IMR-90 (cell line): ENCODE results near the gene DENND1B. TPM values are rescaled to one million over a fixed set of nuclear protein-coding genes. Genes with fewer than 3 reads are reported as not detected.
A peak's percentile ranks its signal among the peaks of the same experiment; 100 is the strongest.

Experiments
- ATAC-seq: fragments of 200-7000 bp; cut with Tn5 transposase; 2 replicates; pipeline ENCODE4 v1.9.1; 2020; ENCODE audit warnings: low read depth, mild to moderate bottlenecking, moderate library complexity
- BruUV-seq: library from RNA; stranded (reverse); fragments of 400-500 nt; replicated peaks from 2 replicates; lab custom pipeline; 2021; lab: Mats Ljungman, UMichigan
- CTCF ChIA-PET: fragments of 300-600 bp; formaldehyde crosslinking; extraction: SDS; loops from one replicate; lab custom pipeline; 2021; ENCODE audit warnings: antibody characterized with exemption; lab: Yijun Ruan, JAX
- POLR2A ChIA-PET: fragments of 300-600 bp; sonication (Branson Sonifier 250); formaldehyde crosslinking; loops from one replicate; lab custom pipeline; 2022; ENCODE audit warnings: antibody characterized with exemption; ENCODE audit not compliant: unreplicated experiment; lab: Charles Lee
- DNase-seq: peaks from one replicate; pipeline ENCODE4 v3.0.0; 2013
- H2AFZ ChIP-seq: replicated peaks from 2 replicates; pipeline ENCODE3; 2013; ENCODE audit warnings: low read length, mild to moderate bottlenecking; ENCODE audit not compliant: poor library complexity
- H2AK5ac ChIP-seq: 2 replicates; pipeline ENCODE4 v1.6.1; 2013; ENCODE audit warnings: low read depth, low read length, inconsistent platforms
- H2AK9ac ChIP-seq: replicated peaks from 2 replicates; pipeline ENCODE3; 2013; ENCODE audit warnings: mild to moderate bottlenecking, low read depth, low read length, moderate library complexity; ENCODE audit not compliant: poor library complexity
- H2BK120ac ChIP-seq: 2 replicates; pipeline ENCODE4 v1.6.1; 2013; ENCODE audit warnings: low read depth, low read length, inconsistent platforms
- H2BK15ac ChIP-seq: 3 replicates; pipeline ENCODE4 v1.6.1; 2013; ENCODE audit warnings: low read depth, low read length, inconsistent platforms
- H2BK20ac ChIP-seq: 2 replicates; pipeline ENCODE4 v1.6.1; 2013; ENCODE audit warnings: low read depth, mild to moderate bottlenecking, inconsistent platforms, low read length, moderate library complexity
- H2BK5ac ChIP-seq: 2 replicates; pipeline ENCODE4 v1.6.1; 2013; ENCODE audit warnings: mild to moderate bottlenecking, low read depth, low read length, inconsistent platforms; ENCODE audit not compliant: poor library complexity, severe bottlenecking
- H3K14ac ChIP-seq: replicated peaks from 2 replicates; pipeline ENCODE4 v1.6.1; 2013; ENCODE audit warnings: low read depth, low read length, inconsistent platforms
- H3K18ac ChIP-seq: 2 replicates; pipeline ENCODE4 v1.6.1; 2013; ENCODE audit warnings: low read depth, low read length, control low read depth
- H3K23ac ChIP-seq: 2 replicates; pipeline ENCODE4 v1.6.1; 2013; ENCODE audit warnings: low read depth, low read length, inconsistent platforms
- H3K27ac ChIP-seq: 2 replicates; pipeline ENCODE4 v1.5.1; 2013; ENCODE audit warnings: mild to moderate bottlenecking, control low read depth, low read length; ENCODE audit not compliant: insufficient read depth
- H3K27me3 ChIP-seq: 2 replicates; pipeline ENCODE4 v1.6.1; 2013; ENCODE audit warnings: low read length; ENCODE audit not compliant: control insufficient read depth, insufficient read depth
- H3K36me3 ChIP-seq: 2 replicates; pipeline ENCODE4 v1.6.1; 2013; ENCODE audit warnings: low read length, mixed read lengths; ENCODE audit not compliant: control insufficient read depth, insufficient read depth
- H3K4ac ChIP-seq: 2 replicates; pipeline ENCODE4 v1.6.1; 2013; ENCODE audit warnings: low read depth, low read length, inconsistent platforms
- H3K4me1 ChIP-seq: 2 replicates; pipeline ENCODE4 v1.6.1; 2013; ENCODE audit warnings: low read length, mixed read lengths; ENCODE audit not compliant: control insufficient read depth, insufficient read depth
- H3K4me2 ChIP-seq: 2 replicates; pipeline ENCODE4 v1.6.1; 2013; ENCODE audit warnings: low read depth, mild to moderate bottlenecking, control low read depth, low read length, moderate library complexity
- H3K4me3 ChIP-seq: 2 replicates; pipeline ENCODE4 v1.5.1; 2013; ENCODE audit warnings: low read depth, mild to moderate bottlenecking, control low read depth, low read length, moderate library complexity; ENCODE audit not compliant: insufficient read depth
- H3K56ac ChIP-seq: 2 replicates; pipeline ENCODE4 v1.6.1; 2013; ENCODE audit warnings: low read length, inconsistent platforms; ENCODE audit not compliant: insufficient read depth; ENCODE audit errors: extremely low read depth
- H3K79me1 ChIP-seq, 2 experiments: 2 replicates each; pipeline ENCODE4 v1.6.1; 2013; ENCODE audit warnings: low read length in 2 of 2, inconsistent platforms in 1 of 2, low read depth in 1 of 2
- H3K9ac ChIP-seq: 2 replicates; pipeline ENCODE4 v1.6.1; 2013; ENCODE audit warnings: low read depth, low read length, control low read depth
- H3K9me1 ChIP-seq: 2 replicates; pipeline ENCODE4 v1.6.1; 2013; ENCODE audit warnings: low read length, inconsistent platforms; ENCODE audit not compliant: insufficient read depth
- H3K9me3 ChIP-seq: 2 replicates; pipeline ENCODE4 v1.6.1; 2013; ENCODE audit warnings: low read length; ENCODE audit not compliant: control insufficient read depth, insufficient read depth
- H4K20me1 ChIP-seq: 2 replicates; pipeline ENCODE4 v1.6.1; 2013; ENCODE audit warnings: low read length, inconsistent platforms; ENCODE audit not compliant: insufficient read depth
- H4K5ac ChIP-seq: 2 replicates; pipeline ENCODE4 v1.6.1; 2013; ENCODE audit warnings: mild to moderate bottlenecking, low read depth, low read length, control low read depth
- H4K8ac ChIP-seq, 2 experiments: 2 replicates each; pipeline ENCODE4 v1.6.1; 2013; ENCODE audit warnings: low read depth in 2 of 2, low read length in 2 of 2, control low read depth in 1 of 2, inconsistent platforms in 1 of 2
- H4K91ac ChIP-seq: 2 replicates; pipeline ENCODE4 v1.6.1; 2013; ENCODE audit warnings: low read depth, low read length, inconsistent platforms; ENCODE audit not compliant: insufficient read depth
- RCOR1 ChIP-seq: IDR thresholded peaks from 2 replicates; pipeline ENCODE4 v1.6.1; 2012; ENCODE audit warnings: mild to moderate bottlenecking, low read length, improper control_type of control experiment; ENCODE audit not compliant: insufficient replicate concordance
- SMC3 ChIP-seq: fragments of 150-350 bp; IDR thresholded peaks from 2 replicates; pipeline ENCODE4 v1.6.1; 2016; ENCODE audit warnings: low read depth, mild to moderate bottlenecking, antibody characterized with exemption, low read length, moderate library complexity
- WGBS, 2 experiments: methylation state at CpG; one replicate each; pipeline versions ENCODE4 v1.1.5 to v1.1.7; 2013; ENCODE audit warnings: missing lambda C conversion rate in 2 of 2; ENCODE audit not compliant: insufficient read length in 1 of 2; ENCODE audit errors: extremely low coverage in 2 of 2; 5-methylcytosine and 5-hydroxymethylcytosine counted together
- dilution Hi-C: fragments of 300-500 bp; cut with HindIII; formaldehyde crosslinking; loops from one replicate; pipeline ENCODE4 v1.14.3; 2018; ENCODE audit warnings: low sequenced_read_pairs; ENCODE audit not compliant: unreplicated experiment
- in situ Hi-C: fragments of 300-500 bp; cut with MboI; formaldehyde crosslinking; loops from 3 replicates; pipeline ENCODE4 v1.14.3; 2019; ENCODE audit warnings: low sequenced_read_pairs, inconsistent platforms, mixed read lengths
- intact Hi-C: fragments of 100-400 bp; cut with micrococcal nuclease; formaldehyde crosslinking; loops from 2 replicates; pipeline ENCODE4 v1.10.0; 2022
- polyA plus RNA-seq, 3 experiments: library from polyadenylated mRNA; depleted of rRNA; stranded (reverse); fragments of >200 nt; gene quantifications; 2 replicates each; pipeline ENCODE4 v1.2.3, GENCODE V29; 2012; ENCODE audit warnings: low replicate concordance in 1 of 3
- total RNA-seq: library from RNA; depleted of rRNA; stranded (reverse); fragments of >200 nt; gene quantifications from 2 replicates; pipeline ENCODE4 v1.2.3, GENCODE V29; 2012

The DENND1B gene
- total and polyA plus RNA-seq, 2 of the 4 experiments (the other 2 are of a cell fraction) = 4.0 to 24.2 TPM

DNA sequence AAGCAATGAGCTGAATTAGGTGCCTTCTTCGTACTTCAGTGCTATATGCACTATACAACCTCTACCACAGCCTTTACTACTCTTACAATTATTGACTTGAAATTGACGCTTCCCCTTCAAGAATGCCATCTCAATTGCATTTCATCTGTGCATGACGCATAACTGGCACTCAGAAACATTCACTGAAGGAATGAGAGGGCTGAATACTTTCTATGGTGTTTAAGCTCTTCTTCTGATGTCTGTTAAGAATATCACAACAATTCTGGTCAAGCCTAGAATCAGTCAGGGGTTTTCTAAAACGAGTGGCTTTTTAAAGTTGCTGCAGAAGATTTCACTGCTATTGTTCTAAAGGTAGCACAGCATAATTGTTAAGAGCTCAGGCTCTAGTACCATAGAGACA lies 11.5 kb downstream of the DENND1B start:
- peak overlapping the region; percentile 47; the same call in 1 of the 2 replicates for H2BK120ac ChIP-seq
- no peak overlapping the region for H3K27ac ChIP-seq
- peak overlapping the region; percentile 33; the same call in 1 of the 2 replicates for H3K4ac ChIP-seq
- peak overlapping the region; percentile 51; the same call in 1 of the 2 replicates for H2BK20ac ChIP-seq
- no peak overlapping the region for H2AFZ ChIP-seq
- H4K8ac ChIP-seq = no peak overlapping the region; a peak in 1 of 4 replicates
- no peak overlapping the region for H2AK9ac ChIP-seq
- no peak overlapping the region for H3K9ac ChIP-seq
- H3K4me3 ChIP-seq = no peak overlapping the region
- ChIA-PET CTCF (no interaction called here), POLR2A (no interaction called here)
- H3K4me2 ChIP-seq = no peak overlapping the region; the same call in 1 of the 2 replicates
- peak overlapping the region; percentile 63 for H2BK5ac ChIP-seq
- peaks cover 2% of the 10 kb centered on the region; the same call in 1 of the 2 replicates for H3K4me1 ChIP-seq
- no peak overlapping the region for H2AK5ac ChIP-seq
- H3K18ac ChIP-seq = peak overlapping the region; percentile 20; the same call in 1 of the 2 replicates
- H4K91ac ChIP-seq = no peak overlapping the region
- peak overlapping the region; percentile 76; the same call in 1 of the 2 replicates for H3K23ac ChIP-seq
- H3K27me3 ChIP-seq = no peaks in the 10 kb centered on the region
- in situ Hi-C loops = no loop called here
- no peak overlapping the region for H2BK15ac ChIP-seq
- H3K36me3 ChIP-seq = peaks cover 1% of the 10 kb centered on the region; the same call in 1 of the 2 replicates
- peak overlapping the region; percentile 31; the same call in 1 of the 2 replicates for H3K14ac ChIP-seq
- no peak overlapping the region for H3K56ac ChIP-seq
- dilution Hi-C loops = no loop called here
- no peaks in the 10 kb centered on the region for H3K9me3 ChIP-seq
- TF ChIP-seq SMC3 (no peak), RCOR1 (no peak)
- no peak for DNase-seq
- H3K9me1 ChIP-seq = no peaks in the 10 kb centered on the region; the same call in 1 of the 2 replicates
- peak; percentile 17 for ATAC-seq
- intact Hi-C loops = loop anchor here (2.0 kb wide), 1 partner anchor 15 kb away; no protein-coding TSS in a partner anchor
- no CpG with 5 or more reads among the region's 4 CpGs for WGBS, 2 experiments
- H4K5ac ChIP-seq = no peak overlapping the region
- no TSS peak for BruUV-seq
- H4K20me1 ChIP-seq = peaks cover 3% of the 10 kb centered on the region; the same call in 1 of the 2 replicates
- H3K79me1 ChIP-seq = peaks cover 16 to 36% of the 10 kb centered on the region in 2 experiments
